ENCODE measurements around the gene PDXP.

- TF ChIP-seq EZH2 (IDR thresholded peaks at IDR 0.05; ENCODE audit: borderline replicate concordance, low read length) (no peak), CTCF (conservative IDR thresholded peaks at IDR 0.05 in 1 of 2, IDR thresholded peaks at IDR 0.05 in 1 of 2; ENCODE audit: extremely low read depth in 1 of 2, insufficient read depth in 1 of 2, low read depth in 1 of 2, low read length in 2 of 2) (no peak)
Observed at GRCh38 chr22:37676736-37677492, 18.4 kb downstream of the PDXP start.

Measured in mammary epithelial cell (primary cell).